ENCODE data around the gene PI4KA. TPM values are rescaled to one million over a fixed set of nuclear protein-coding genes. Genes with fewer than 3 reads are reported as not detected.
"Not testable (repeated sequence)": the region's sequence is repeated elsewhere in the genome, so short reads cannot be mapped to it uniquely, and the experiment has no call there.

The PI4KA gene
- total RNA-seq, 1 experiment from 2014 or later: 54.3 TPM

DNA sequence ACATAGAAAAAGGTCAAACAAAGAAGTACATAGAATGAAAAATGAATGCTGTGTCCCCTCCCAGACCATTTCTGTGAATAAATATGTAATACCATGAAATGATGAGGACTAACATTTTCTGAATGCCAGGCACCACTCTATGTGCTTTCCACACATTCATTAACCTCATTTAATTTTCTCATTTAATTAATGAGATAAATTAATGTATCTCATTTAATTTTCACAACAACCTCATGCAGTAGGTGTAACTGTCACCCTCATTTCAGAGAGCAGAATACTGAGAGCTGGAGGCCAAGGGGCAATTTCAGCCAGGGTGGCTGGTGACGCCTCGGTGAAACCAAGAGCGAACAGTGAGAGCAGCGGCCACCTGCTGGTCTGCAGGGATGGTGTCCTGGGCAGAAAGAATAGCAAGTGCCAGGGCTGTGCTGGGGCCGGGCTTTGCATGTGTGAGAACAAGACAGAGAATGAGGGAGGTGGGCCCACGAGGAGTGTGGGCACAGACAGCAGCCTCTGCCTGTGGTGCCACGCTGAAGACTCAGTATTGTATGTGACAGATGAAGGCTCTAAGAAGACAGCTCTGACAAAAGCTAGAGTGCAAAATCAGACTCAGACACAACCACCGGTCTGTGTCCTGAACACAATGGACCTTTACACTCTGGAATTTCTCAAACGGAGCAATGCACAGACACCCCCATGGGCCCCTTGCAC is 86.5 kb downstream of the PI4KA start:
- TF ChIP-seq POLR2AphosphoS5 (IDR thresholded peaks at IDR 0.05; ENCODE audit: low read depth, low read length) (no peak), SIN3A (IDR thresholded peaks at IDR 0.05; ENCODE audit: borderline replicate concordance, insufficient read depth, low read depth, low read length) (no peak), TCF7L2 (IDR thresholded peaks at IDR 0.05; ENCODE audit: low read depth, low read length) (no peak)
- peaks cover 3% of the 10 kb centered on the region; the same call in 1 of the 2 replicates for H3K36me3 ChIP-seq (ENCODE audit: control insufficient read depth, insufficient read depth, low read length)
- POLR2A ChIA-PET: no interaction called here
- H3K4me3 ChIP-seq (ENCODE audit: low read depth in 2 of 2, low read length in 2 of 2): no peak overlapping the region
- ATAC-seq (no peak), DNase-seq (ENCODE audit: low read depth, low spot score) (no peak)
- CTCF ChIA-PET: no interaction called here
- H3K4me1 ChIP-seq (ENCODE audit: control insufficient read depth, insufficient read depth, low read length): no peaks in the 10 kb centered on the region
- BruUV-seq (replicated peaks): no TSS peak
- no peak overlapping the region for H3K27ac ChIP-seq (ENCODE audit: low read length)
- no peaks in the 10 kb centered on the region for H3K27me3 ChIP-seq (ENCODE audit: control insufficient read depth, insufficient read depth, low read length)
- no peaks in the 10 kb centered on the region for H3K9me3 ChIP-seq (ENCODE audit: control insufficient read depth, insufficient read depth, low read depth, low read length)
- intact Hi-C loops (cut with micrococcal nuclease; ENCODE audit: unreplicated experiment): no loop called here
- in situ Hi-C loops (cut with HindIII; ENCODE audit: low pct_unique_long_range_greater_than_20kb, low sequenced_read_pairs): no loop called here

DNA sequence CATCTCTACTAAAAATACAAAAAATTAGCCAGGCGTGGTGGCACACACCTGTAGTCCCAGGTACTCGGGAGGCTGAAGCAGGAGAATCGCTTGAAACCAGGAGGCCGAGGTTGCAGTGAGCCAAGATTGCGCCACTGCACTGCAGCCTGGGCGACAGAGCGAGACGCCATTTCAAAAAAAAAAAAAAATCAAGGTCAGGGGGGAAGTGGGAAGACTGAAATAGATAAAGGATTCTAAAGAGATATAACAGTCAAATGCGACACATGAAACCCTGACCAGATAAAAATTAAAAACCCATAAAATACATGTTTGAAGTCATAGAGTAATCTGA is 89.2 kb downstream of the PI4KA start:
- intact Hi-C loops (cut with micrococcal nuclease; ENCODE audit: unreplicated experiment); POLR2A ChIA-PET; CTCF ChIA-PET; H3K27ac ChIP-seq (ENCODE audit: low read length); BruUV-seq (replicated peaks); H3K4me3 ChIP-seq (ENCODE audit: low read depth in 2 of 2, low read length in 2 of 2); H3K4me1 ChIP-seq (ENCODE audit: control insufficient read depth, insufficient read depth, low read length); H3K9me3 ChIP-seq (ENCODE audit: control insufficient read depth, insufficient read depth, low read depth, low read length); in situ Hi-C loops (cut with HindIII; ENCODE audit: low pct_unique_long_range_greater_than_20kb, low sequenced_read_pairs); DNase-seq (ENCODE audit: low read depth, low spot score); ATAC-seq; H3K27me3 ChIP-seq (ENCODE audit: control insufficient read depth, insufficient read depth, low read length); H3K36me3 ChIP-seq (ENCODE audit: control insufficient read depth, insufficient read depth, low read length): not testable (repeated sequence)

DNA sequence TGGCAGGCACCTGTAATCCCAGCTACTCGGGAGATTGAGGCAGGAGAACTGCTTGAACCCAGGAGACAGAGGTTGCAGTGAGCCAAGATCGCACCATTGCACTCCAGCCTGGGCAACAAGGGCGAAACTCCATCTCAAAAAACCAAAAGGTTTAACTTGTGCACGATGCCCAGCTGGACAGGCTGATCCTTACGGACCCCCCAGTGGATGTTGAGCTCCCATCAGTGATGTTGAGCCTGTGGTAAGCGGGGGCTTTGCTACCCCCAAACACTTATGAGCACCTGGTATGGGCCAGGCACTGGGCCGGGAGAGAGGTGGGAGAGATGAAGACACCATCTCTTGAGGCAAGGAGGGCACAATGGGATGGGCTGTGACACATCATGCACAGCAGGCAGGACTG is 92.1 kb downstream of the PI4KA start:
- CTCF ChIA-PET: interaction anchor here (0.7 kb wide), 1 partner anchor 39 kb away, joined by 3 read pairs; no protein-coding TSS in a partner anchor
- intact Hi-C loops (cut with micrococcal nuclease; ENCODE audit: unreplicated experiment): no loop called here
- H3K4me3 ChIP-seq (ENCODE audit: low read depth in 2 of 2, low read length in 2 of 2): no peak overlapping the region
- ATAC-seq (no peak), DNase-seq (ENCODE audit: low read depth, low spot score) (no peak)
- no peak overlapping the region for H3K27ac ChIP-seq (ENCODE audit: low read length)
- H3K27me3 ChIP-seq (ENCODE audit: control insufficient read depth, insufficient read depth, low read length): no peaks in the 10 kb centered on the region
- no peaks in the 10 kb centered on the region for H3K4me1 ChIP-seq (ENCODE audit: control insufficient read depth, insufficient read depth, low read length)
- no TSS peak for BruUV-seq (replicated peaks)
- TF ChIP-seq, protein P1, sequence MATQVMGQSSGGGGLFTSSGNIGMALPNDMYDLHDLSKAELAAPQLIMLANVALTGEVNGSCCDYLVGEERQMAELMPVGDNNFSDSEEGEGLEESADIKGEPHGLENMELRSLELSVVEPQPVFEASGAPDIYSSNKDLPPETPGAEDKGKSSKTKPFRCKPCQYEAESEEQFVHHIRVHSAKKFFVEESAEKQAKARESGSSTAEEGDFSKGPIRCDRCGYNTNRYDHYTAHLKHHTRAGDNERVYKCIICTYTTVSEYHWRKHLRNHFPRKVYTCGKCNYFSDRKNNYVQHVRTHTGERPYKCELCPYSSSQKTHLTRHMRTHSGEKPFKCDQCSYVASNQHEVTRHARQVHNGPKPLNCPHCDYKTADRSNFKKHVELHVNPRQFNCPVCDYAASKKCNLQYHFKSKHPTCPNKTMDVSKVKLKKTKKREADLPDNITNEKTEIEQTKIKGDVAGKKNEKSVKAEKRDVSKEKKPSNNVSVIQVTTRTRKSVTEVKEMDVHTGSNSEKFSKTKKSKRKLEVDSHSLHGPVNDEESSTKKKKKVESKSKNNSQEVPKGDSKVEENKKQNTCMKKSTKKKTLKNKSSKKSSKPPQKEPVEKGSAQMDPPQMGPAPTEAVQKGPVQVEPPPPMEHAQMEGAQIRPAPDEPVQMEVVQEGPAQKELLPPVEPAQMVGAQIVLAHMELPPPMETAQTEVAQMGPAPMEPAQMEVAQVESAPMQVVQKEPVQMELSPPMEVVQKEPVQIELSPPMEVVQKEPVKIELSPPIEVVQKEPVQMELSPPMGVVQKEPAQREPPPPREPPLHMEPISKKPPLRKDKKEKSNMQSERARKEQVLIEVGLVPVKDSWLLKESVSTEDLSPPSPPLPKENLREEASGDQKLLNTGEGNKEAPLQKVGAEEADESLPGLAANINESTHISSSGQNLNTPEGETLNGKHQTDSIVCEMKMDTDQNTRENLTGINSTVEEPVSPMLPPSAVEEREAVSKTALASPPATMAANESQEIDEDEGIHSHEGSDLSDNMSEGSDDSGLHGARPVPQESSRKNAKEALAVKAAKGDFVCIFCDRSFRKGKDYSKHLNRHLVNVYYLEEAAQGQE (IDR thresholded peaks at IDR 0.05; ENCODE audit: insufficient read depth in 1 of 2, low read depth in 2 of 2, low read length in 1 of 2): no peak
- TF ChIP-seq POLR2AphosphoS5 (IDR thresholded peaks at IDR 0.05; ENCODE audit: low read depth, low read length) (no peak), SIN3A (IDR thresholded peaks at IDR 0.05; ENCODE audit: borderline replicate concordance, insufficient read depth, low read depth, low read length) (no peak), TCF7L2 (IDR thresholded peaks at IDR 0.05; ENCODE audit: low read depth, low read length) (no peak)
- TF ChIP-seq, protein P2, sequence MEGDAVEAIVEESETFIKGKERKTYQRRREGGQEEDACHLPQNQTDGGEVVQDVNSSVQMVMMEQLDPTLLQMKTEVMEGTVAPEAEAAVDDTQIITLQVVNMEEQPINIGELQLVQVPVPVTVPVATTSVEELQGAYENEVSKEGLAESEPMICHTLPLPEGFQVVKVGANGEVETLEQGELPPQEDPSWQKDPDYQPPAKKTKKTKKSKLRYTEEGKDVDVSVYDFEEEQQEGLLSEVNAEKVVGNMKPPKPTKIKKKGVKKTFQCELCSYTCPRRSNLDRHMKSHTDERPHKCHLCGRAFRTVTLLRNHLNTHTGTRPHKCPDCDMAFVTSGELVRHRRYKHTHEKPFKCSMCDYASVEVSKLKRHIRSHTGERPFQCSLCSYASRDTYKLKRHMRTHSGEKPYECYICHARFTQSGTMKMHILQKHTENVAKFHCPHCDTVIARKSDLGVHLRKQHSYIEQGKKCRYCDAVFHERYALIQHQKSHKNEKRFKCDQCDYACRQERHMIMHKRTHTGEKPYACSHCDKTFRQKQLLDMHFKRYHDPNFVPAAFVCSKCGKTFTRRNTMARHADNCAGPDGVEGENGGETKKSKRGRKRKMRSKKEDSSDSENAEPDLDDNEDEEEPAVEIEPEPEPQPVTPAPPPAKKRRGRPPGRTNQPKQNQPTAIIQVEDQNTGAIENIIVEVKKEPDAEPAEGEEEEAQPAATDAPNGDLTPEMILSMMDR (IDR thresholded peaks at IDR 0.05): no peak
- in situ Hi-C loops (cut with HindIII; ENCODE audit: low pct_unique_long_range_greater_than_20kb, low sequenced_read_pairs): no loop called here
- no peaks in the 10 kb centered on the region for H3K9me3 ChIP-seq (ENCODE audit: control insufficient read depth, insufficient read depth, low read depth, low read length)
- no peaks in the 10 kb centered on the region for H3K36me3 ChIP-seq (ENCODE audit: control insufficient read depth, insufficient read depth, low read length)
- POLR2A ChIA-PET: no interaction called here
